Caco-2 (cell line): ENCODE results near the gene NUDT14. TPM values are rescaled to one million over a fixed set of nuclear protein-coding genes. Genes with fewer than 3 reads are reported as not detected.

Source experiments
- BruUV-seq: library from RNA; stranded (reverse); fragments of 400-500 nt; replicated peaks from 2 replicates; lab custom pipeline; 2021; lab: Mats Ljungman, UMichigan
- CTCF ChIA-PET: fragments of 300-600 bp; sonication (Branson Sonifier 250); formaldehyde crosslinking; loops from one replicate; lab custom pipeline; 2022; ENCODE audit warnings: antibody characterized with exemption; lab: Charles Lee
- POLR2A ChIA-PET: fragments of 300-600 bp; sonication (Branson Sonifier 250); formaldehyde crosslinking; loops from one replicate; lab custom pipeline; 2022; ENCODE audit warnings: antibody characterized with exemption; lab: Charles Lee
- DNase-seq, 2 experiments: peaks; one replicate each; pipeline versions ENCODE4 v3.0.0 to v3.0.0-alpha.2; 2020 to 2022
- H3K27me3 ChIP-seq: replicated peaks from 2 replicates; pipeline ENCODE4 v1.6.0; 2011; ENCODE audit warnings: low read length; ENCODE audit not compliant: control insufficient read depth, insufficient read depth
- H3K36me3 ChIP-seq: 2 replicates; pipeline ENCODE4 v1.5.1; 2011; ENCODE audit warnings: low read length; ENCODE audit not compliant: control insufficient read depth, insufficient read depth
- H3K4me1 ChIP-seq: fragments of 250-450 bp; sonication (Bioruptor Pico); 2 replicates; pipeline ENCODE4 v1.5.1; 2020; ENCODE audit warnings: mild to moderate bottlenecking
- H3K4me3 ChIP-seq: 2 replicates; pipeline ENCODE4 v1.5.1; 2011; ENCODE audit warnings: low read depth, mild to moderate bottlenecking, control low read depth, low read length
- H3K9me3 ChIP-seq: fragments of 250-450 bp; sonication (Bioruptor Pico); 2 replicates; pipeline ENCODE4 v1.5.1; 2020; ENCODE audit warnings: mild to moderate bottlenecking, moderate library complexity
- H3K27ac Mint-ChIP-seq: one replicate; pipeline ENCODE4 v1.8.0; 2022; ENCODE audit warnings: mixed read lengths; ENCODE audit not compliant: unreplicated experiment
- H3K27me3 Mint-ChIP-seq: one replicate; pipeline ENCODE4 v1.8.0; 2022; ENCODE audit warnings: mixed read lengths; ENCODE audit not compliant: insufficient read depth, unreplicated experiment
- H3K36me3 Mint-ChIP-seq: one replicate; pipeline ENCODE4 v1.8.0; 2022; ENCODE audit warnings: mild to moderate bottlenecking, mixed read lengths; ENCODE audit not compliant: insufficient read depth, unreplicated experiment
- H3K4me1 Mint-ChIP-seq: one replicate; pipeline ENCODE4 v1.8.0; 2022; ENCODE audit warnings: low read depth, mixed read lengths; ENCODE audit not compliant: unreplicated experiment
- H3K4me3 Mint-ChIP-seq: one replicate; pipeline ENCODE4 v1.8.0; 2022; ENCODE audit warnings: mild to moderate bottlenecking, moderate library complexity, mixed read lengths; ENCODE audit not compliant: unreplicated experiment
- H3K9me3 Mint-ChIP-seq: one replicate; pipeline ENCODE4 v1.8.0; 2022; ENCODE audit warnings: mixed read lengths; ENCODE audit not compliant: unreplicated experiment
- CTCF ChIP-seq, 2 experiments: fragments of 200-600 bp in 1 of 2; IDR thresholded peaks; 1 replicate in 1 of 2; 2 replicates in 1 of 2; pipeline versions ENCODE4 v1.5.1 to v1.8.0; 2011 to 2022; ENCODE audit warnings: antibody characterized with exemption in 1 of 2, control low read depth in 1 of 2, inconsistent platforms in 1 of 2, low read depth in 1 of 2, low read length in 1 of 2, mild to moderate bottlenecking in 1 of 2, moderate library complexity in 1 of 2; ENCODE audit not compliant: insufficient read depth in 1 of 2, severe bottlenecking in 1 of 2, unreplicated experiment in 1 of 2
- intact Hi-C: fragments of 100-400 bp; cut with micrococcal nuclease; formaldehyde crosslinking; loops from one replicate; pipeline ENCODE4 v1.10.0; 2022; ENCODE audit not compliant: unreplicated experiment
- total RNA-seq: library from RNA; stranded (reverse); gene quantifications from 2 replicates; pipeline ENCODE4 v1.2.3, GENCODE V29; 2022

The NUDT14 gene
- total RNA-seq, 1 experiment from 2014 or later: 63.4 TPM

GRCh38 chr14:105185973-105186372 is 4.9 kb upstream of the NUDT14 start:
- Histone ChIP-seq H3K4me3 (no peak overlapping the region), H3K4me1 (0 out of 2 replicates have a peak, but pooled peaks cover 4% of the 10 kb centered on the region), H3K27me3 (no peaks in the 10 kb centered on the region), H3K9me3 (peaks cover 4% of the 10 kb centered on the region; the same call in 1 of the 2 replicates), H3K36me3 (no peaks in the 10 kb centered on the region)
- intact Hi-C loops: no loop called here
- no peaks in the 10 kb centered on the region for H3K4me1 Mint-ChIP-seq
- no TSS peak for BruUV-seq
- H3K9me3 Mint-ChIP-seq: no peaks in the 10 kb centered on the region
- peaks cover 6% of the 10 kb centered on the region for H3K27me3 Mint-ChIP-seq
- no peak overlapping the region for H3K4me3 Mint-ChIP-seq
- no peaks in the 10 kb centered on the region for H3K36me3 Mint-ChIP-seq
- ChIA-PET POLR2A (no interaction called here), CTCF (no interaction called here)
- DNase-seq: no peak
- no peak overlapping the region for H3K27ac Mint-ChIP-seq
- no peak for TF ChIP-seq CTCF (IDR thresholded peaks at IDR 0.05; ENCODE audit: insufficient read depth in 1 of 2, low read depth in 1 of 2, low read length in 1 of 2, severe bottlenecking in 1 of 2, unreplicated experiment in 1 of 2)

DNA sequence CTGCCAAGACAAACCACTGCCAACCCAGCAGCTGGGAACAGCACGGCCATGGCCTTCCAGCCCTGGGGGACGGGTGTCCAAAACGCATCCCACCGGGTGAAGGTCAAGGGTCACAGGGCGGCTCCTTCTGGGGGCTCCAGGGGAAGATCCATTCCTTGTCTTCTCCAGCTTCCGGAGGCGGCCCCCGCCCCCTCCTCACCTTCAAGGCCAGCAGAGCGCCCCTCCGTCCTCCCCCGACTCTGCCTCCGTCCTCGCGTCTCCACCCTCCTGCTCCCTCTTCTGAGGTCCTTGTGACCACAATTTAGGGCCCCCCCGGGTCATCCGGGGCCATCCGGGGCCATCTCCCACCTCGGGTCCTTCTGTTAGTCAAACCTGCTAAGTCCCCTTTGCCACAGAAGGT is 3.9 kb upstream of the NUDT14 start:
- no peak for DNase-seq
- H3K4me3 ChIP-seq: no peak overlapping the region
- Mint-ChIP-seq H3K4me1 (no peaks in the 10 kb centered on the region), H3K9me3 (no peaks in the 10 kb centered on the region), H3K27me3 (peaks cover 6% of the 10 kb centered on the region), H3K27ac (no peak overlapping the region), H3K36me3 (no peaks in the 10 kb centered on the region), H3K4me3 (no peak overlapping the region)
- H3K4me1 ChIP-seq: peaks cover 9% of the 10 kb centered on the region; the same call in 1 of the 2 replicates
- no peak for TF ChIP-seq CTCF (IDR thresholded peaks at IDR 0.05; ENCODE audit: insufficient read depth in 1 of 2, low read depth in 1 of 2, low read length in 1 of 2, severe bottlenecking in 1 of 2, unreplicated experiment in 1 of 2)
- ChIA-PET POLR2A (no interaction called here), CTCF (interaction anchor here (0.6 to 1.2 kb wide), 2 partner anchors 94 to 199 kb away, joined by 3 read pairs; partner anchors contain the start of gene CLBA1)
- peaks cover 4% of the 10 kb centered on the region; the same call in 1 of the 2 replicates for H3K9me3 ChIP-seq
- BruUV-seq: no TSS peak
- intact Hi-C loops: no loop called here
- no peaks in the 10 kb centered on the region for H3K36me3 ChIP-seq
- H3K27me3 ChIP-seq: no peaks in the 10 kb centered on the region

- Histone ChIP-seq H3K9me3 (peaks cover 4% of the 10 kb centered on the region; the same call in 1 of the 2 replicates), H3K4me3 (no peak overlapping the region), H3K36me3 (no peaks in the 10 kb centered on the region; the same call in 1 of the 2 replicates), H3K4me1 (peaks cover 9% of the 10 kb centered on the region; the same call in 1 of the 2 replicates), H3K27me3 (no peaks in the 10 kb centered on the region)
- Mint-ChIP-seq H3K9me3 (no peaks in the 10 kb centered on the region), H3K4me3 (no peak overlapping the region), H3K27me3 (peaks cover 6% of the 10 kb centered on the region), H3K36me3 (no peaks in the 10 kb centered on the region), H3K27ac (no peak overlapping the region), H3K4me1 (no peaks in the 10 kb centered on the region)
- intact Hi-C loops: no loop called here
- ChIA-PET POLR2A (no interaction called here), CTCF (interaction anchor here (0.6 to 1.2 kb wide), 2 partner anchors 94 to 199 kb away, joined by 3 read pairs; partner anchors contain the start of gene CLBA1)
- no TSS peak for BruUV-seq
- TF ChIP-seq CTCF (IDR thresholded peaks at IDR 0.05; ENCODE audit: insufficient read depth in 1 of 2, low read depth in 1 of 2, low read length in 1 of 2, severe bottlenecking in 1 of 2, unreplicated experiment in 1 of 2): no peak
- no peak for DNase-seq
Measured at GRCh38 chr14:105184461-105184860, 3.3 kb upstream of the NUDT14 start.
